GM10248 (cell line): ENCODE data around the gene STARD7.
"Not testable (repeated sequence)": the region's sequence is repeated elsewhere in the genome, so short reads cannot be mapped to it uniquely, and the experiment has no call there.

Source experiments
- CTCF ChIA-PET: fragments of 300-600 bp; sonication (Branson Sonifier 250); formaldehyde crosslinking; extraction: SDS; loops from one replicate; lab custom pipeline; 2021; ENCODE audit warnings: antibody characterized with exemption; lab: Yijun Ruan, JAX
- POLR2A ChIA-PET: fragments of 350-650 bp; sonication (Branson Sonifier 250); formaldehyde crosslinking; extraction: SDS; loops from one replicate; lab custom pipeline; 2020; ENCODE audit warnings: antibody characterized with exemption; lab: Yijun Ruan, JAX
- DNase-seq: peaks from one replicate; pipeline ENCODE4 v3.0.0; 2012; ENCODE audit errors: extremely low spot score
- CTCF ChIP-seq: IDR thresholded peaks from 2 replicates; pipeline ENCODE4 v1.5.1; 2012; ENCODE audit warnings: mild to moderate bottlenecking, low read depth; ENCODE audit errors: extremely low read depth, missing control alignments, control extremely low read depth

The STARD7 gene

GRCh38 chr2:96231316-96231715 is 22.7 kb upstream of the STARD7 start:
- CTCF ChIA-PET: interaction anchor here (1.2 to 4.0 kb wide), 5 partner anchors 9 to 57 kb away, joined by 3 to 25 read pairs (median 6); no protein-coding TSS in a partner anchor
- POLR2A ChIA-PET: no interaction called here

DNA sequence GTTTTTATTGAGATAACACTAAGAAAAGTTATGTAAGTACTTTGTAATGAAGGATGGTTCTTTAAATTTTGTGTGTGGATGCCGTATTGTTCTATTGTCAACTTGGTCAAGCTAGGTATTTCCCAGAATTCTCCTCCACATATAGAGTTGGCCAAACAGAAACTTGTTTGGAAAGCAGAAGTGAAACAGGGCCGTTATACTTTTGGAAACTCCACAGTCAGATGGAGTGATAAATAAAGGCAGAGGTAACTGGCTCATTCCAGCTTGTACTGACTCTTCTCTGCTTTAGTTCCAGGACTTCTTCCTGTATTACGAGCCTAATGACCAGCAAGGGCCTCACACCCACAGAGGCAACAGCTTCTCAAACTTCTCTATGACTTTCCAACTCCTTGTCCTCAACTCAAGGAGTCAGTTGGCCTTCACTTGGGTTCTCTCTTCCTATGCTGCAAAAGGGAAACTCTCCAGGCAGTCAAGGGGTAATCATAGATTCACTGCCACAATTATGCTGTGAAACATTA is 16.4 kb upstream of the STARD7 start:
- peak; percentile 50 for DNase-seq
- CTCF ChIA-PET: interaction anchor here (0.8 to 3.8 kb wide), 8 partner anchors 9 to 83 kb away, joined by 3 to 16 read pairs (median 4); no protein-coding TSS in a partner anchor
- POLR2A ChIA-PET: interaction anchor here (0.6 kb wide), 1 partner anchor 45 kb away, joined by 4 read pairs; no protein-coding TSS in a partner anchor
- no peak for TF ChIP-seq CTCF

More at GRCh38 chr2:96231316-96231715, 22.7 kb upstream of the STARD7 start:
- no peak for DNase-seq
- no peak for TF ChIP-seq CTCF

DNA sequence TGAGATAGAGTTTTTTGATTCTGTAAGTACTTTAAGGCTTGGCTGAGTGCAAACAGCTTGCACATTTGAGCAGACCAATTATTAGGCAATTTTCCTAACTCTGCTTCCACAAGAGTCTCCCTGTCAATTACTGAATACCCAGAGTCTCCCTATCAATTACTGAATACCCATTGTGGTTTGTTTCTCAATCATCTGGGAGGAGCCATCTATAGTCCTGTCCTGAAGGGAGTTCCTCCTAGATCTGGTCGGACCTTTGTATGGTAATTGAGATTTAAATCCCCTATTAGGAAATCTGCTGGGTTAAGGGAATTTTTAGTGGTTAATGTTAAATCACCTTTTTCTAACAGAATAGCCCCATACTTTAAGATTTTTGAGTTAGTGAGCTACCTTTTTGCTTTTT is 12.5 kb upstream of the STARD7 start:
- CTCF ChIA-PET, DNase-seq, POLR2A ChIA-PET: not testable (repeated sequence)

- POLR2A ChIA-PET, CTCF ChIA-PET, DNase-seq: not testable (repeated sequence)
Measured at GRCh38 chr2:96219959-96220358, 11.3 kb upstream of the STARD7 start.

GRCh38 chr2:96218508-96219131 is 10.0 kb upstream of the STARD7 start:
- no peak for TF ChIP-seq CTCF
- DNase-seq: no peak
- ChIA-PET POLR2A (interaction anchor here (0.9 kb wide), 1 partner anchor 10 kb away, joined by 3 read pairs; the partner anchor contains the start of gene STARD7), CTCF (interaction anchor here (1.0 kb wide), 1 partner anchor 15 kb away, joined by 3 read pairs; no protein-coding TSS in a partner anchor)

- CTCF ChIA-PET: interaction anchor here (1.6 kb wide), 1 partner anchor 46 kb away, joined by 5 read pairs; no protein-coding TSS in a partner anchor
Measured at GRCh38 chr2:96214554-96214953, 5.9 kb upstream of the STARD7 start.

DNA sequence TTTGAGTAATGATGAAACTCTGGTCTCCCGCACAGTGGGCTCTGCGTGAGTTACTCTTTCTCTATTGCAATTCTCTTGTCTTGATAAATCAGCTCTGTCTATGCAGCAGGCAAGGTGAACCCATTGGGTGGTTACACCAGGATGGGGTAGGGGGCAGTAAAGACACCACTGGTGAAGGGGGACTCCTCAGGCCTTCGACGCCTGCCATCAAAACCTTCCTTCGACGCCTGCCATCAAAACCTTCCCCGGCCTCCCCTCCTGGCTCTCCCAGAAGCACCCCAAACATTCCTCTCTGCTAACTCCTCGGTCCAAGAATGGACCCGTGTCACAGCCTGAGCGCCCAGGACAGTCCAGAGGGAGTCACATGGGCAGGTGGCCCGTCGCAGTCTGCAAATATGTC is 4.8 kb upstream of the STARD7 start:
- ChIA-PET CTCF (interaction anchor here (0.8 to 1.6 kb wide), 2 partner anchors 11 to 47 kb away, joined by 3 to 5 read pairs; no protein-coding TSS in a partner anchor), POLR2A (no interaction called here)
- DNase-seq: no peak
- no peak for TF ChIP-seq CTCF

More at GRCh38 chr2:96214554-96214953, 5.9 kb upstream of the STARD7 start:
- DNase-seq: no peak
- no peak for TF ChIP-seq CTCF
- POLR2A ChIA-PET: no interaction called here
